PFSK-1 (cell line): Measurements from ENCODE around the gene ANKRD6.

ENCODE experiments used
- FOXP2 ChIP-seq: optimal IDR thresholded peaks from 2 replicates; pipeline ENCODE3; 2011; ENCODE audit warnings: borderline replicate concordance, control low read depth, inconsistent platforms; ENCODE audit not compliant: insufficient read depth; ENCODE audit errors: extremely low read length, extremely low read depth
- POLR2AphosphoS5 ChIP-seq: IDR thresholded peaks from 2 replicates; pipeline ENCODE4 v1.6.1; 2012; ENCODE audit warnings: low read depth, mild to moderate bottlenecking, control low read depth, low read length, moderate library complexity
- SIN3A ChIP-seq: IDR thresholded peaks from 2 replicates; pipeline ENCODE4 v1.6.1; 2012; ENCODE audit warnings: mild to moderate bottlenecking, low read length, moderate library complexity, borderline replicate concordance; ENCODE audit not compliant: insufficient read depth
- TAF1 ChIP-seq: IDR thresholded peaks from 2 replicates; pipeline ENCODE4 v1.6.1; 2012; ENCODE audit warnings: low read length, control low read depth, borderline replicate concordance; ENCODE audit not compliant: insufficient read depth
- TF ChIP-seq, protein P1 (sequence below), 2 experiments: IDR thresholded peaks; 2 replicates each; pipeline versions ENCODE4 v1.6.1 to v1.8.0; 2011 to 2012; ENCODE audit warnings: low read depth in 2 of 2, low read length in 2 of 2, control low read depth in 1 of 2, inconsistent platforms in 1 of 2, mild to moderate bottlenecking in 1 of 2, moderate library complexity in 1 of 2; ENCODE audit not compliant: insufficient read depth in 1 of 2

The ANKRD6 gene

DNA sequence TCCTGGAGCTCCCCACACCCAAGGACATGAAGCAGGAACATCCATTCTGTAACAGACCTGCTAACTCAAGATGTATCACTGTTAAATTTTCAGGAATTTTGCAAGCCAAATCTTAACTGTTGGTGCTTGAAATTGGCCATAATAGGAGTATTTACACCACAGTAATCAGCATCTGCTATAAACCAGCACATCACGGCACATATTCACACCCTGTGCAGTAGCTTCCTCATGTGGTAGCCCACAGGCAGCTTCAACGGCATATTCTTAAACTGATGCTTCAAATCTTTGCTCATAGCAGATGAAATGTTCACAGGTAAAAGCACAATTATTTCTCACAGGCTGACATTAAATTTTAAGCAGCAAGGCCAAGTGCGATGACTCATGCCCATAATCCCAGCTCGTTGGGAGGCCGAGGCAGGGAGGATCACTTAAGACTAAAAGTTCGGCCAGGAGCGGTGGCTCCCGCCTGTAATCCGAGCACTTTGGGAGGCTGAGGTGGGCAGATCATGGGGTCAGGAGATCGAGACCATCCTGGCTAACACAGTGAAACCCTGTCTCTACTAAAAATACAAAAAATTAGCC lies 249.1 kb downstream of the ANKRD6 start:
- TF ChIP-seq SIN3A (no peak), TAF1 (no peak), POLR2AphosphoS5 (no peak), FOXP2 (no peak)
- TF ChIP-seq, protein P1, sequence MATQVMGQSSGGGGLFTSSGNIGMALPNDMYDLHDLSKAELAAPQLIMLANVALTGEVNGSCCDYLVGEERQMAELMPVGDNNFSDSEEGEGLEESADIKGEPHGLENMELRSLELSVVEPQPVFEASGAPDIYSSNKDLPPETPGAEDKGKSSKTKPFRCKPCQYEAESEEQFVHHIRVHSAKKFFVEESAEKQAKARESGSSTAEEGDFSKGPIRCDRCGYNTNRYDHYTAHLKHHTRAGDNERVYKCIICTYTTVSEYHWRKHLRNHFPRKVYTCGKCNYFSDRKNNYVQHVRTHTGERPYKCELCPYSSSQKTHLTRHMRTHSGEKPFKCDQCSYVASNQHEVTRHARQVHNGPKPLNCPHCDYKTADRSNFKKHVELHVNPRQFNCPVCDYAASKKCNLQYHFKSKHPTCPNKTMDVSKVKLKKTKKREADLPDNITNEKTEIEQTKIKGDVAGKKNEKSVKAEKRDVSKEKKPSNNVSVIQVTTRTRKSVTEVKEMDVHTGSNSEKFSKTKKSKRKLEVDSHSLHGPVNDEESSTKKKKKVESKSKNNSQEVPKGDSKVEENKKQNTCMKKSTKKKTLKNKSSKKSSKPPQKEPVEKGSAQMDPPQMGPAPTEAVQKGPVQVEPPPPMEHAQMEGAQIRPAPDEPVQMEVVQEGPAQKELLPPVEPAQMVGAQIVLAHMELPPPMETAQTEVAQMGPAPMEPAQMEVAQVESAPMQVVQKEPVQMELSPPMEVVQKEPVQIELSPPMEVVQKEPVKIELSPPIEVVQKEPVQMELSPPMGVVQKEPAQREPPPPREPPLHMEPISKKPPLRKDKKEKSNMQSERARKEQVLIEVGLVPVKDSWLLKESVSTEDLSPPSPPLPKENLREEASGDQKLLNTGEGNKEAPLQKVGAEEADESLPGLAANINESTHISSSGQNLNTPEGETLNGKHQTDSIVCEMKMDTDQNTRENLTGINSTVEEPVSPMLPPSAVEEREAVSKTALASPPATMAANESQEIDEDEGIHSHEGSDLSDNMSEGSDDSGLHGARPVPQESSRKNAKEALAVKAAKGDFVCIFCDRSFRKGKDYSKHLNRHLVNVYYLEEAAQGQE (IDR thresholded peaks at IDR 0.05; ENCODE audit: insufficient read depth in 1 of 2, low read depth in 2 of 2, low read length in 2 of 2): no peak

DNA sequence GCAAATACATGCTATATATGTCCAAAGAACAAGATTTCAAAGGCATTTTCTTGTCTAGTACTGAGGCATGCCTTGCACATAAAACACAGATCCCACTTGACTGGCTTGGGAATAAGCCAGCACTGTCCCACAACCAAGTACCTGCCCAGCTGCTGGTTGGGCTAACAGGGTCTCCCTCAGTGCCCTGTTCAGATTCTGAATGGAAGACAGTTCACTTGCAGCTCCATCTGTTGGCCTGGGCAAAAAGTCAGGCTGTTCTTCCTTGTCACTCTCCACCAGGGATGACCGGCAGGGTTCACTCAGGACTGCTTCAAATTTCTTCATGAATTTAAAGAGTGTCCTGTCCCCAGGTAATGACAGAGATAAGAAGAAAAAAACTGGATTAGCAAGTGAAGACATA lies 250.0 kb downstream of the ANKRD6 start:
- TF ChIP-seq TAF1 (no peak), POLR2AphosphoS5 (no peak), SIN3A (no peak), FOXP2 (no peak)
- TF ChIP-seq, protein P1 (IDR thresholded peaks at IDR 0.05; ENCODE audit: insufficient read depth in 1 of 2, low read depth in 2 of 2, low read length in 2 of 2): no peak
